Tongue (tissue), 2 donors: ENCODE results near the gene ST6GALNAC3. TPM values are rescaled to one million over a fixed set of nuclear protein-coding genes. Genes with fewer than 3 reads are reported as not detected.

ENCODE experiments used
- DNase-seq: peaks from one replicate; pipeline ENCODE4 v3.0.0-alpha.2; 2015
- total RNA-seq: library from RNA; depleted of rRNA; stranded (reverse); fragments of >200 nt; gene quantifications from one replicate; pipeline ENCODE4 v1.2.3, GENCODE V29; 2014

The ST6GALNAC3 gene
- total RNA-seq, 1 donor from 2014 or later, result 6.5 TPM

GRCh38 chr1:76510672-76511557 lies 436.4 kb downstream of the ST6GALNAC3 start:
- no peak for DNase-seq

- no peak for DNase-seq
These were observed 437.1 kb downstream of the ST6GALNAC3 start for GRCh38 chr1:76511558-76512179.

DNA sequence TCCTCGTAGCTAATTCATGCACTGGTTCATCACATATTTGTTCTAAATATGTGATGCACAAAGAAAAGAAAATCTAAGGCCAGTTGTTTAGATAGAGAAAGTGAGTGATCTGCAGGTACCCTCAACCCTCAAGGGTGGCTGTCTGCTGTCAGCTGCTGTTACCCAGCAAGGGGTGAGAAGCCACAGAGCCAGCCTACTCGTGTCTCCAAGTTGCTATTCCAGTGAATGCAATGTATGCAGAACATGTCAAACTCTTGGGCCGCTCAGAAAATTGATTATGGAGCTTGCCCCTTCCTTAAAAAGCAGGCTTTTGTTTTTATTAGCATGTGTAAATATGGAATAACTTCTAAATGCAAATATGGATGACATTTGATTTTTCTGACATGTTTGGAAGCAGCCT lies 456.4 kb downstream of the ST6GALNAC3 start:
- DNase-seq, result no peak

GRCh38 chr1:76541618-76542017 lies 467.1 kb downstream of the ST6GALNAC3 start:
- no peak for DNase-seq

DNA sequence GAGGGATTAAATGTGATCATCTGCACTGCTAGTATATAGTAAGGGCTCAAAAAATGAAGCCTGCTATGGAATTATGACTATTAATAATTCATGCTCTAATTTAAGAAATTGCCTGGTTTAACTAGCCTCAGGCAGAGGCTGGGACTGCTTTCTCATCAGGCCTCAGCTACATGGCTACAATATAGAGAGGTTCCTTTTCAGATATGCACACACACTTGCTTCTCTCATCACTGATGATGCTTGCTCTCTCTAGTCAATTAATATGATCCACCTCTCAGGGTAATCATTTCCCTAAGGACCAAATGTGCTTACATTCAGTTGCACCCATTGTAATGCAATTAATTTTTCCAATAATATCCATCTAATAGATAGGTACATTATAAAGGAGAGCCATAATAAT lies 467.8 kb downstream of the ST6GALNAC3 start:
- DNase-seq, result no peak

DNA sequence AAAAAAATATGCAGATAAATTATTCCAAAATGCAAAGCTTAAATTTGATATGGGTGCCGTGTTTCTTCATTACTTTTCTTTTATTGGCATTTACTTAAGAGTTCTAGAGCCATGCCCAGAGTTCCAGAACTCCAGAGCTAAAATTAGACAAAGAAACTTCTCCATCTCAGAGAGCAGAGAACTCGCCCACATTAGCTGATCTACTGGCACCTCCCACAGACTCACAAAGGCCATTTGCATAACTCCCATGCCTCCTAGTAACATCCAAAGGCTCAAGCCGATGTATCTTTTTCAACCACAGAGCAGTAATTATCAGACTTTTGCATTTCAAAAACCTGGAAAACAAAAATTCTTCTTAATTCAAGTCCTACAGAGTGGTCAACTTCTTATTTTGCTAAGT lies 468.9 kb downstream of the ST6GALNAC3 start:
- no peak for DNase-seq

DNA sequence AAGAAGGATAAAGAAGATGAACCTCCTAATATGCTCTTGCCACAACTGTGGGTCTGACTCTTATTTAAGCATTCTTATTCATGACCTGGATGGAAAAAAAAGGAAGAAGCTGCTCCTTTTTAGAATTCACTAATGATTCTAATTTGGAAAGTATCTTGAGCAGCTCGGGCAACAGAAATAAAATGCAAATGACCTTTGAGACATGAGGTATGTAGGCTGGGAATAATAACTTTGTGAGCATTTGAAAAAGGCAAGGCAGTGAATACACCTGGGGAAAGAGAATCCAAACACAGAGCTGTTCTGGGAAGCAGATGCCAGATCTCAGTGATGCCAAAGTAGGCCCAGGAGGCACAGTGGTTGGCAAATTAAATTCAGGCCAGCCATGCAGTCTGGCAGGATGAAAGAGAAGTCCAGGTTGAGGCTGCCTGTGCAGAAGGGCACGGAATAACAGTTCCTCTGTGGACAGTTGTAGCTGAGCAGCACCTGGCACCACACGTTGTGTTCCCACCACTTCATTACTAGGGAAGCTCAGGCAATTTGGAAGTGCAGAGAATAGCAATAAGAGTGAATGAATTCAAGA lies 471.9 kb downstream of the ST6GALNAC3 start:
- DNase-seq, result no peak

GRCh38 chr1:76547916-76548315 lies 473.4 kb downstream of the ST6GALNAC3 start:
- DNase-seq, result no peak

- DNase-seq, result no peak
These were observed 474.1 kb downstream of the ST6GALNAC3 start for GRCh38 chr1:76548513-76549100.

GRCh38 chr1:76554283-76554682 lies 479.7 kb downstream of the ST6GALNAC3 start:
- DNase-seq, result no peak

- DNase-seq, result no peak
These were observed 487.7 kb downstream of the ST6GALNAC3 start for GRCh38 chr1:76562292-76562691.

DNA sequence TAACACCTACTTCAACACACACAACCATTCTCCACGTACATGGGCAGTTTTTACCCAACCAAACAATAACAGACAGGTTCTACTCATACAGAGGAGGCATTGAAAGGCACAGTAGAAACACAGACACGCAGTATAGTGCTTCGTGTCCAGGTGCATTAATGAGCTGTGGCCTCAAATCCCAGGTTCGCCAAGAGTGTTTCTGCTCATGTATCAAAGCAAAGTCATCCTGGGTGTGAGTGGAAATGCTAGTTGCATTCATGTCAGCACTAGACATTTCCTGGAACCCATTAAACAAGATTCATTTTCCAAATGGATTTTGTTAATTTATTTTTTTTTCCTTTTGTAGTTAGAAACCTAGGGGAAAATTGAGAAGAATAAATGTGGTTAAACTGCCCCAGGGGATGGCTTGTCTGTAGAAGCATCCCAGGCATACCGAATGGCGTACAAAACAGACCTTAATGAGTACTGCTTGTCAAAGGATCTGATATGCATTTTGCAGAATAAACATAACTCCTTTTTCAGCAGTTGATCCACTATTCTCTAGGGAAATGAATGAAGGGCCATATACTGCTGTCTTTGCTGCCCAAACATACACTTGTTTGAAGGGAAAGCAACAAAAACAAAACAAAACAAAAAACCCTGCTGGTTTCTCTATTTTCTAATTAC lies 494.2 kb downstream of the ST6GALNAC3 start:
- peak; percentile 20 for DNase-seq

DNA sequence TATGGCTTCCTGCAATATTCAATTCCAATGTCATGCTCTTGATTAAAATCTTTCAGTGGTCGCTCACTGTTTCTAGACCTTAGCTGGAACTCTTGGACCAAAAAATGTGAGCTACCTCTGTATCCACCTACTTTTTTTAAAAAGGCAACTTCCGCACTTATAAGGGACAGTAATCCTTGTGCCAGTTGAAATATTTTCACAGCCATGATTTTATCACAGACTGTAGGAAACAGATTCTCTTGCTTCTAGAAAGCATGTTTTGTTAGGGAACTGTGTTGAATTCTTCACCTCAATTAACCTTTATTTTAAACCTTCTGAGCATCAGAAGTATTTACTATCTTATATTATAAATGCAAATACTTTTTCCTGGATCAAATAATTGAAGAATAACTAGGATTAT lies 496.7 kb downstream of the ST6GALNAC3 start:
- no peak for DNase-seq

DNA sequence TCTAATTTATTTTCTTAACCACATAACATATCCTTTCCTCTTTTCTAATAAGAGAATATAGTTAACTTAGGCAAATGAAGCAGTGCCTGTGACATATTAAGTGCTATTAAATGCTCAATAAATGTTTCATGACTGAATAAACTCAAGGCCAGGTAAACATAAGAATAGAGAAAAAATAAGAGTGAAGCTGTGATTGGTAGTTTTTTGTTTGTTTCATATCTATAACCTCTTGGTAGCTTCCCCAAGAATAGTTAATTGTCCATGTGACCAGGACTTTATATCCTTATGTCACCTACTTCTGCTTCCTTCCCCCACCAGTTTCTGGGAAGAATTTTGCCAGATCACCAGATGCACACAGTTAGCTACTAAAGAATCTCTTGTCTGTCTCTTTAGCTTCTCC lies 497.7 kb downstream of the ST6GALNAC3 start:
- DNase-seq, result no peak

DNA sequence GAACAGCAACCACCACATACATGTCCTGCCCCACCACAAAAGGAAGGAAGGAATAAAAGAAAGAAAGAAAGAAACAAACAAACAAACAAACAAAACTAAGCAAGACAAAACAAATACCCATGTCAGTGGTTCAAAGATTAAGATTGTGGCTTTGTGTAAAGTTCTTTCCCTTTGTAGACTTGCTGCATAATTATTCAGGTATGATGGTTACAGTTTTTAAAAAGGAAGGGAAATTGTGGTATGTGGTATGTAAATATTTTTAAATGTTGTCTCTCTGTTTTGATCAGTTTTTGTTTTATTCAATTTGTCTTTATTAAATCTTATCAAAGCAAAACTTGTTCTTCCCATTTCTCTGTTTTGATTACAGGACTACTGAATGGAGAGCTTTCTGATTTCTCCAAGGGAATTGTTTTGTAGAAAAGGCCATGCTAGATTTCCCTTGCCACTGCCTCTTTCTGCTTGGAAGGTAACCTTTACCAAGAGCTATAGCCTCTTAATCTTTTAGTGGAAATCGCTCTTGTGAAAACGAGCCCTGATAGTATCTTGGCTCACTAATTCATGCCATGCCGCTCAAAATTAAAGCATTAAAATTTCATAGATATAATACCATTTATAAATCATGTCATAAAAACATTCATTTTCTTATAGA lies 502.5 kb downstream of the ST6GALNAC3 start:
- DNase-seq, result no peak

GRCh38 chr1:76577525-76578185 lies 503.1 kb downstream of the ST6GALNAC3 start:
- DNase-seq, result peak; percentile 18

- DNase-seq, result no peak
These were observed 505.7 kb downstream of the ST6GALNAC3 start for GRCh38 chr1:76580206-76580605.

GRCh38 chr1:76581712-76582111 lies 507.2 kb downstream of the ST6GALNAC3 start:
- DNase-seq, result no peak

DNA sequence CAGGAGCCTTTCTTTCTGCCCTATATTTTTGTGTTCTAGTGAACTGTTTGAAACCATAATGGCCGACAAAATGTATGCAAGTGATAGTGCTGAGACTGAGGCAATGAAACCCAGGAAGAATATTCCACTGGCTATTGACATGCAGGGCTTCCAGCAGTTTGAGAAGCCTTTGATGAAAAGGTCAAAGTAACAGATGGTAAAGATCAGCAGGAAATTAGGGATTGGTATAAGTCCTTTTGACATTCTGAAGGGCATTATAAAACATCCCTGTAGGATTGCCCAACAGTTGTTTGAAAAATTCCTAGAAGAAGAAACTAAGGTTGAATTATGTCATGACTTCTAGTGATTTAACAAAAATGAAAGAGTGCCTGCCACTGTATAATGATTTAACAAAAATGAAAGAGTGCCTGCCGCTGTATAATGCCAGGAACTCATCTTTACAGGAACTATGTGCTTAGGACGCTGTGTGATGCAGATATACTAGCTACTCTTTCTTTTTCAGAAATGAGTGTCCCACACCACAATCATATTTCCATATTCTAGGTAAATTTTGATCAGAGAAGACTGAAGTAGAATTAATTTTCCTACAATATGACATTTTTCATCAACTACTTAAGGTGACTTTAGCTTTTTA lies 508.8 kb downstream of the ST6GALNAC3 start:
- DNase-seq, result no peak

GRCh38 chr1:76583875-76584477 lies 509.4 kb downstream of the ST6GALNAC3 start:
- DNase-seq, result no peak
